Ramos (cell line): ENCODE measurements around the gene CCDC134.

Source experiments
- in situ Hi-C: fragments of 300-500 bp; cut with MboI; formaldehyde crosslinking; loops from one replicate; pipeline ENCODE4 v1.14.3; 2022; ENCODE audit warnings: low sequenced_read_pairs; ENCODE audit not compliant: unreplicated experiment

Gene CCDC134

DNA sequence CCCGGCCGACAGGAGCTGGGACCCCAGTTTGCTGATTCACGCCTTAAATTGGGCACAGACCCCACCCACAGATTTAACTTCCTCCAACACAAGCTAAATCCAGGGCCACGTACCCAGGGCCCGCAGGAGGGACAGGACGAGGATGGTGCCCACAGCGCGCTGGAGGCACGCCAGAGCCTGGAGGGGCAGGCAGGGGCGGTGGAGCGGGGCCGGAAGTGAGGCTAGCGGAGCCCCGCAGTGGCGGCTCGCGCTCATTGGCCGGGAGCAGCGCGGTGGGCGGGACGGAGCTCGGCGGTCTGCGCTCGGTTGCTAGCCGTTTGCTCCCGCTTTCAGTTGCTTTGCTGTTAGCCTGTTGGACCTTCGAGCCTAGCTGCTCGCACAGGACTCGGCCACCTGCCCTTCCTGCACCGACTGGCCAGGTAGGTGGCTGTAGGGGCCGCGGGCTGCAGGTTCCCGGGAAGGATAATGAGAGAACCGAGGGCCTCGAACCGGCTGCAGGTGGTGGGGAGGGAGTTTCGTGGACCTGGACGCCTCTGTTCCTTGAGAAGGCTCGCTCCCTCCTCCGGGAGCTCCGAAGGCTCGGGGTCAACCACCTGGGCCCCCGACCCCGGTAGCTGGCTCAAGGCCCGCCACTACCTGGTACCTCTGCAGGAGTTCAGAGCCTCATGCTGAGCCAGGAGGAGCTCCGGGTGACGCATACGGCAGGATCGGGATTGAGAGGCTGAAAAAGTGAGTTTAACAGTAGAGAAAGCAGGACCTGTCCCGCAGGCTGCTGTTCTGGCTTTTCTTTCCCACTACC, at the start of gene CCDC134:
TSS of gene CCDC134 (plus strand) at position 332 of the 799 bp plus-strand sequence. CDS start 8,212 bp downstream, outside the sequence.
- in situ Hi-C loops = loop anchor here (25.0 kb wide), 1 partner anchor 287 kb away; the partner anchor contains the start of genes NDUFA6 and SMDT1

DNA sequence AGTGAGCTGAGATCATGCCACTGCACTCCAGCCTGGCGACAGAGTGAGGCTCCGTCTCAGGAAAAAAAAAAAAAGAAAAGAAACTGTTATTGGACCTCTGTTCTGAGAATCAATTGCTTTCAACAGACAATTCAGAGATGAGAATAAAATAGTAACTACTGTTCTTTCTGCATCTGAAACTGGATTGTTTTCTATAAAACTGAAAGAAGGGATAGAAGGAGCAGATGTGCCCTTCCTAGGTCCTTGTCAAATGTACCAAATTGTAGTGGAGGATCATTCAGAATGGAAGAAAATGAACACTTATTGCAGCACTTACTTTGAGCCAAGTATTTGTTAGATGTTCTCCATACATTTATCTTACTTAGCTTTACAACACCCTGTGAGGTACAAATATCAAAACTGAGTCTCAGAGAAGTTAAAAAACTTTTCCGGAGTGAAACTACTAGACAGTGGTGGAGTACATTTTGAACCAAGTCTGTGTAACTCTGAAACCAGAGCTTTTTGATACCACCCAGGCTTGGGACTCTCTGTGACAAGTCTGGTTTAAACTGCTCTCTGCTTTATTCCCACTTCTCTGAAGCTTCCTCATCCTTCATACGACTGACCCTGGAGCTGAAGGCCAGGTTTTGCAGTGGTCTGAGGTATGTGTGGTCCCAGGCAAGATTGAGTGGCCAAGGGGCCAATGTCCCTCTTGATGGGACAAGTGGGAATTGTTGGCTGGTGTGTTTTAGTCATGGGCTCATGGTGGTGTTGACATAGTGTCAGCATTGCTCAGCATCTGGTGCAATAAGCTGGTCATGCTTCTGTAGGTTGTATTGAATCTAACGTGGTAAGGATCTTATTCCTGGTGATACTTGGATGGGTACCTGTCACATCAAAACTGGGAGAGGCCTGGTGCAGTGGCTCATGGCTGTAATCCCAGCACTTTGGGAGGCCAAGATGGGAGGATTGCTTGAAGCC, 48.2 kb upstream of the CCDC134 start:
- in situ Hi-C loops = no loop called here

GRCh38 chr22:41753984-41754383, 46.5 kb upstream of the CCDC134 start:
- in situ Hi-C loops = no loop called here

- in situ Hi-C loops = no loop called here
These were observed 43.0 kb upstream of the CCDC134 start for GRCh38 chr22:41757502-41757901.

GRCh38 chr22:41758231-41758630, 42.2 kb upstream of the CCDC134 start:
- in situ Hi-C loops = no loop called here

DNA sequence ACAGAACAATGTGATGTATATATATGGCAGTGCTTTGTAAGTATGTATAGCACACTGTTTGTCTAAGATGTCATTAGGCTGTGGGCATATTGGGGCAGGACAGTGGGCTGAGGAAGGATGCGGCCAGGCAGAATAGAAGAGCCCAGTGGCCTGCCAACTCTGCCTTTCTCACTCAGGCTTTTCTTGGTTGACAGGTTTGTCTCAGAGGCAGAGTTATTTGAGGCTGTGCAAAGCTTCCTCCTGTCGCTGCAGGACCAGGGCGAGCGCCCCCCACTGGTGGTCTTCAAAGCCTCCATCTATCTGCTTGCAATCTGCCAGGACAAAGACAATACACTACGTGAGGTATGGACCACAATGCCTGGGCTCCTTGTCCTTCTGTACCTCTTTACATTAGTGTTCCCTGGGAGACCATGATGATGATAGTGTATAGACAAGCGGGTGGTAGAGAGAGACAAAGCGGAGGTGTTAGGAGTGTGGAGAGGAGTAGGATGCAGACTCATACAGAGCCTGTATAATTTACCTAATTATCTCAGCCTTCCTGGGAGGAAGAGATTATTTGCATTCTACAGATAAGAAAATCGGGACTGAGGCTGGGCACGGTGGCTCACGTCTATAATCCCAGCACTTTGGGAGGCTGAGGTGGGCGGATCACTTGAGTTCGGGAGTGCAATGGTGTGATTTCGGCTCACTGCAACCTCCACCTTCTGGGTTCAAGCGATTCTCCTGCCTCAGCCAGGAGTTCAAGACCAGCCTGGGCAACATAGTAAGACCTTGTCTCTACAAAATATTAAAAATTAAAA, 37.3 kb upstream of the CCDC134 start:
- in situ Hi-C loops = no loop called here

- in situ Hi-C loops = no loop called here
These were observed 34.0 kb upstream of the CCDC134 start for GRCh38 chr22:41766476-41766875.

GRCh38 chr22:41768430-41768829, 32.0 kb upstream of the CCDC134 start:
- in situ Hi-C loops = no loop called here

- in situ Hi-C loops = no loop called here
These were observed 29.6 kb upstream of the CCDC134 start for GRCh38 chr22:41770715-41771468.

- in situ Hi-C loops = no loop called here
These were observed 28.3 kb upstream of the CCDC134 start for GRCh38 chr22:41772198-41772597.

DNA sequence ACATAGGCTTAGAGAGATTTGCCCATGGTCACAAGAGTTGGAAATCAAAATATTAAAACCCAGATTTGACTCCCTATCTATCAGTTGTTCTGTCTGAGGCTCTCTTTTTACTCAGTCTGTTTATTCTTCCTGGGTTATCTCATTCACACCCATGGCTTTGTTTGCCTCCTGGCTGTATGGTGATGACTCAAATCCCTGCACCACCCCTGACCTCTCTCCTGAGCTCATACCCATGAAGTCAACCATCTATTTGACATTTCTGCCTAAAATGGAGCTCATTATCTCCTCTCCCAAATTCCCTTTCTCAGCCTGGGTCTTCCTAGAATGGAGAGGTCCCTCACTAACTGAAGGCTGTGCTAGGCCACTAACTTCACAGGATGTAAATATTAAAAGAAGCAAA, 27.8 kb upstream of the CCDC134 start:
- in situ Hi-C loops = no loop called here

DNA sequence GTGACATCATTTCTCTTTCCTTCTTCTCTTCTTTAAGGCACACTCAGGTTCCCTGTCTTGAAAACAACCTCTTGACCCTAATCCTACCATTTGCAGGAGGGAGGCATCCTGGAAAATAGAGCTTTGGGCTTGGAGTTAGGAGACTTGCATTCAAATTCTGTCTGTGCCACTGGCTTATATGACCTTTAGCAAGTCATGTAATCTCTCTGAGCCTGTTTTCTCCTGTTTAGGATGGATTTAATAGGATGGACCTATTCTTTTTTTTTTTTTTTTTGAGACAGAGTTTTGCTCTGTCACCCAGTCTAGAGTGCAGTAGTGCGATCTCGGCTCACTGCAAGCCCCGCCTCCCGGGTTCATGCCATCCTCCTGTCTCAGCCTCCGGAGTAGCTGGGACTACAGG, 25.1 kb upstream of the CCDC134 start:
- in situ Hi-C loops = no loop called here

DNA sequence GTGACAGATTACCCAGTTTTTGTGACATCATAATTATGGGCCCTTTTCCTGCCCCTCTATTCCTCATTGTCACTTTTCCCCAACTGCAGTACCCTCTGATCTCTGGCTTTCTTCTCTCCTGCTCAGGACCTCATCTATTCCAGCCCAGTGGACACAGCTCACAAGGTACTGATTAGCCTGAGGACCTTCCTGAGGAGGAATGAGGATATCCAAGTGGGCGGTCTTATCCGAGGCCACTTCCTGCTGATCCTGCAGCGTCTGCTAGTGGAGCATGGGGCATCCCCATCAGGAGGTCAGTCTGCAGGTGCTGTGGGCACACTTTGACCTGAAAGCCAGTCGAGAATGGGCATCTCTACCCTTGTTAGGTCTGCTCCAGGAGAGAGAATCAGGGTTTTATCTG, 24.5 kb upstream of the CCDC134 start:
- in situ Hi-C loops = no loop called here

DNA sequence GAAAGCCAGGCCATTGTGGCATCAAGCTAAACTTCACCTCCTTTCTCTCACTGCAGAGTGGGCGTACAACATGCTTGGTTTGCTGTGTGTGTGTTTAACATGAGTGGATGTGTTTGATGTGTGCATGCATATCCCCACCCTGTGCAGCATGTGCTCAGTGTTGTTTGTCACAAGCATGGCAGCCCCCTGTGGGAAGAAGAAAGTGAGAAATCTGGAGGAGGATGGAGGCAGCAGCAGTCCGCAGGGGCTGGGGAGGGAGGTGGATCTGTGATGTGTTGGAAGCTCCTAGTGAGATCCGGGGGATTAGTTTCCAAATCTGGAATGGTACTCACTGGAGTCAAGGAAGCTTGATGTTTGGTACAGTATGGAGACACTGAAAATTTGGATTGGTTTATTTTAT, 24.1 kb upstream of the CCDC134 start:
- in situ Hi-C loops = no loop called here

- in situ Hi-C loops = no loop called here
These were observed 22.6 kb upstream of the CCDC134 start for GRCh38 chr22:41777749-41778425.

DNA sequence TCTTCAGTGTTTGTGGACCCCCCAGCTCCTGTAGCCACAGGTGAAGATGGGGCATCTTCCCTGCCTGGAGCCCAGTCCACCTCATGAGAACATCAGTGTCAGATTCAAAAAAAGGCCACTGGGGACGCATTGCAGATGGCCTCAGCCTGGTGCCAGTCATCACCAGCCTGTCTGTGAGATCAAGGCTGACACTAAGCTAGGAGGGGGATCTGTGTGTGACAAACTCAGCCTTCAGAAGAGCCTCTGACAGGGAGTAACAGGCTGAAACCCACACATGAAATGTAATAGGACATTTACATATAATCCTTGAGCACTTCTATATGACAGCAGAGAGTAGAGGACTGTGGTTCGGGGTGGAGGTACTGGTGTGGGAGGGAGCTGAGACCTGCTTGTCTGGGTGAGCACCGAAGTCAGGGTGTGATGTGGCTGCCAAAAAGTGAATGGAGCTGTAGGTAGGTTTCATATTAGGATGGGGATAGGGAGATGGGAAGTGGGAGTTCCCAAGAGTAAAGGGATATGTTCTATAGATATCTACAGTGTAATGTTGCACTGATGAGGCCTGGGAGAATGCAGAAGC, 20.5 kb upstream of the CCDC134 start:
- in situ Hi-C loops = no loop called here

DNA sequence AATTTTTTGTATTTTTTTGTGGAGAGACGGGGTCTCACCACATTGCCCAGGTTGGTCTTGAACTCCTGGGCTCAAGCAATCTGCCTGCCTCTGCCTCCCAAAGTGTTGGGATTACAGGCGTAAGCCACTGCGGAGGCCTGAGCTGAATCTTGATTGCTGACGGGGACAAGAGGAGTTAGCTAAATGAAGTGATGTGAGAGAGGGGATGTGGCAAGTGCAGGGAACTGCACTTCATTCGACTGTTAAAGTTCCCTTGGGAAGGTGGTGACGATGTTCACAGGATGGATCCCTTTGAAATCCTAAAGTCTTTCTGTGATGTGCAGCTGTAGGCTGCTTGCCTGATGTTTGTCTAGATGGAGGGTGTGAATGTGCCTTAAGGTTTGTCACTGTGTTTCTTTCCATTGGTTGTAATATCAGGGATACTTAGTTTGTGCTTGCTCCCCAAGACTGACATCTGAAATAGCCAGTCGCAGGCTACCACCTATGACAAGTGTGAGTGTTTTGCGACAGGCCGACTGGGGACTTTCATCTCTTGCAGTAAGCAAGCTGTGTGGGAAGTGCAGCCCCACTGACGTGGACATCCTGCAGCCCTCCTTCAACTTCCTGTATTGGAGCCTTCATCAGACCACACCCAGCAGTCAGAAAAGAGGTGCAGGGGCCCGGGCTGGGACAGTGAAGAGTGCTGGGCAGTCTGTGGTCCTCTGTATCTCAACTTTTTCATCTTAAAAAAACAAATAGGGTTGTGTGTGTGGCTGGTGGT, 19.6 kb upstream of the CCDC134 start:
- in situ Hi-C loops = no loop called here

DNA sequence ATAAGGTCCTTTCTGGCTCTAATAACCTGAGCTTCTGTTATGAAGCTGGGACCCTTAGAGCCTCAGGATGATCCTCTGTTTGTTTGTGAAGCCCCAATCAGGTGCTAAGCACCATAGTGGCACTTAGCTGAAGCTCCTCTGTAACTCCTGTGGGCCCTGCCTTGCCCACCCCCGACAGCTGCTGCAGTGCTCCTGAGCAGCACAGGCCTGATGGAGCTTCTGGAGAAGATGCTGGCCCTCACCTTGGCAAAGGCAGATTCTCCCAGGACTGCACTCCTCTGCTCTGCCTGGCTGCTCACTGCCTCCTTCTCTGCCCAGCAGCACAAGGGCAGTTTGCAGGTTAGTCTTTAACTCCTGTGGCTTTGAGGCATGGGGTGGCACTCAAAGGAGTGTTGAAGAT, 19.0 kb upstream of the CCDC134 start:
- in situ Hi-C loops = no loop called here
